HepG2 (cell line): ENCODE results near the gene SLC9A1. TPM values are rescaled to one million over a fixed set of nuclear protein-coding genes. Genes with fewer than 3 reads are reported as not detected.

Experiments used
- ATAC-seq: fragments of 200-7000 bp; cut with Tn5 transposase; 3 replicates; pipeline ENCODE4 v1.9.1; 2020; ENCODE audit warnings: mild to moderate bottlenecking, moderate library complexity
- BruUV-seq: library from RNA; stranded (reverse); fragments of 400-500 nt; replicated peaks from 2 replicates; lab custom pipeline; 2021; lab: Mats Ljungman, UMichigan
- CTCF ChIA-PET: fragments of 300-600 bp; formaldehyde crosslinking; extraction: SDS; loops from one replicate; lab custom pipeline; 2021; ENCODE audit warnings: low total read pairs, inconsistent platforms, low intra/inter-chr PET ratio; lab: Yijun Ruan, JAX
- POLR2A ChIA-PET: fragments of 350-600 bp; sonication (Branson Sonifier 250); formaldehyde crosslinking; loops from one replicate; lab custom pipeline; 2020; ENCODE audit warnings: antibody characterized with exemption, inconsistent platforms; lab: Yijun Ruan, JAX
- DNase-seq: peaks from one replicate; pipeline ENCODE4 v3.0.0-alpha.2; 2015; ENCODE audit warnings: low spot score
- FAIRE-seq: peaks from 3 replicates; lab custom pipeline; 2011; peaks lifted over from hg19 to GRCh38; lab: Jason Lieb, UNC
- H2AFZ ChIP-seq: one replicate; pipeline ENCODE4 v1.6.1; 2011; ENCODE audit warnings: low read length, inconsistent platforms
- H3K27ac ChIP-seq: fragments of 300-600 bp; 3 replicates; pipeline ENCODE4 v1.8.0; 2011; ENCODE audit warnings: mixed run types, mild to moderate bottlenecking, mixed read lengths, low read length, inconsistent platforms; ENCODE audit not compliant: insufficient read depth; ENCODE audit errors: extremely low read length
- H3K27me3 ChIP-seq, 2 experiments: fragments of 200-600 bp in 1 of 2; 2 replicates in 1 of 2; 3 replicates in 1 of 2; pipeline versions ENCODE4 v1.6.0 to v1.8.0; 2011; ENCODE audit warnings: low read length in 2 of 2, mild to moderate bottlenecking in 2 of 2, moderate library complexity in 2 of 2, inconsistent platforms in 1 of 2; ENCODE audit not compliant: insufficient read depth in 2 of 2, control insufficient read depth in 1 of 2
- H3K36me3 ChIP-seq, 2 experiments: fragments of 200-600 bp in 1 of 2; replicated peaks in 1 of 2; 2 replicates in 1 of 2; 3 replicates in 1 of 2; pipeline versions ENCODE4 v1.5.1 to v1.8.0; 2011; ENCODE audit warnings: low read length in 2 of 2, inconsistent platforms in 1 of 2; ENCODE audit not compliant: insufficient read depth in 2 of 2, control insufficient read depth in 1 of 2
- H3K4me1 ChIP-seq: 2 replicates; pipeline ENCODE4 v1.5.1; 2012; ENCODE audit warnings: low read length, inconsistent platforms; ENCODE audit not compliant: insufficient read depth
- H3K4me2 ChIP-seq: 2 replicates; pipeline ENCODE4 v1.6.0; 2011; ENCODE audit warnings: low read depth, low read length, inconsistent platforms
- H3K4me3 ChIP-seq, 3 experiments: fragments of 200-600 bp in 1 of 3; sonication (generic), shearing (Covaris generic) in 1 of 3; replicated peaks in 1 of 3; 2 replicates each; pipeline ENCODE4 v1.5.1; 2011 to 2016; ENCODE audit warnings: low read length in 3 of 3, inconsistent platforms in 2 of 3, low read depth in 2 of 3, mild to moderate bottlenecking in 2 of 3, control low read depth in 1 of 3, mixed read lengths in 1 of 3; ENCODE audit not compliant: insufficient read depth in 1 of 3
- H3K79me2 ChIP-seq: one replicate; pipeline ENCODE4 v1.6.1; 2011; ENCODE audit warnings: low read length, inconsistent platforms; ENCODE audit not compliant: insufficient read depth
- H3K9ac ChIP-seq: 2 replicates; pipeline ENCODE4 v1.6.0; 2011; ENCODE audit warnings: mild to moderate bottlenecking, low read depth, low read length, inconsistent platforms; ENCODE audit not compliant: insufficient read depth
- H3K9me3 ChIP-seq: 2 replicates; pipeline ENCODE4 v1.5.1; 2012; ENCODE audit warnings: mild to moderate bottlenecking, low read length
- H4K20me1 ChIP-seq: 2 replicates; pipeline ENCODE4 v1.6.0; 2011; ENCODE audit warnings: inconsistent platforms, mild to moderate bottlenecking, low read length, moderate library complexity; ENCODE audit not compliant: insufficient read depth
- AHR ChIP-seq: IDR thresholded peaks from 2 replicates; pipeline ENCODE4 v1.6.1; 2018; ENCODE audit warnings: missing genetic modification reagents, missing compliant biosample characterization
- HNF1A ChIP-seq, 2 experiments: sonication (generic) in 1 of 2; formaldehyde crosslinking in 1 of 2; IDR thresholded peaks; 2 replicates each; pipeline versions ENCODE4 v1.4.0 to v1.6.1; 2016 to 2020; ENCODE audit warnings: borderline replicate concordance in 1 of 2, low read depth in 1 of 2, mild to moderate bottlenecking in 1 of 2, missing genetic modification reagents in 1 of 2
- KMT2B ChIP-seq: IDR thresholded peaks from 2 replicates; pipeline ENCODE4 v1.6.1; 2016; ENCODE audit warnings: missing genetic modification reagents, missing compliant biosample characterization
- PRDM15 ChIP-seq: sonication (generic); formaldehyde crosslinking; IDR thresholded peaks from 2 replicates; pipeline ENCODE4 v1.4.0; 2020; ENCODE audit warnings: missing genetic modification reagents
- RNF2 ChIP-seq: fragments of 450-650 bp; conservative IDR thresholded peaks from 2 replicates; pipeline ENCODE4 v1.6.1; 2016; ENCODE audit warnings: low read depth
- SNAI1 ChIP-seq: sonication (generic); formaldehyde crosslinking; IDR thresholded peaks from 2 replicates; pipeline ENCODE4 v1.5.0; 2020; ENCODE audit warnings: mild to moderate bottlenecking, missing genetic modification reagents, borderline replicate concordance
- TCF7L2 ChIP-seq: IDR thresholded peaks from 2 replicates; pipeline ENCODE4 v1.6.1; 2011; ENCODE audit warnings: mild to moderate bottlenecking, low read depth, low read length, moderate library complexity
- YEATS4 ChIP-seq: sonication (generic); formaldehyde crosslinking; IDR thresholded peaks from 2 replicates; pipeline ENCODE4 v1.4.0; 2020; ENCODE audit warnings: missing genetic modification reagents, borderline replicate concordance
- ZBTB3 ChIP-seq: sonication (generic); formaldehyde crosslinking; IDR thresholded peaks from 2 replicates; pipeline ENCODE4 v1.4.0; 2020; ENCODE audit warnings: low read depth, mild to moderate bottlenecking, moderate library complexity, missing genetic modification reagents, borderline replicate concordance
- ZNF18 ChIP-seq: sonication (generic); formaldehyde crosslinking; IDR thresholded peaks from 2 replicates; pipeline ENCODE4 v1.8.0; 2022; ENCODE audit warnings: mild to moderate bottlenecking, missing genetic modification reagents; ENCODE audit not compliant: insufficient replicate concordance
- ZNF207 ChIP-seq: fragments of 450-650 bp; IDR thresholded peaks from 2 replicates; pipeline ENCODE4 v1.6.1; 2016; ENCODE audit warnings: antibody characterized with exemption, borderline replicate concordance
- ZNF83 ChIP-seq: sonication (generic); formaldehyde crosslinking; IDR thresholded peaks from 2 replicates; pipeline ENCODE4 v1.4.0; 2020; ENCODE audit warnings: missing genetic modification reagents, mild to moderate bottlenecking, borderline replicate concordance
- WGBS: methylation state at CpG from one replicate; pipeline ENCODE4 v1.1.6; 2017; ENCODE audit warnings: low lambda C conversion rate; 5-methylcytosine and 5-hydroxymethylcytosine counted together
- in situ Hi-C: cut with HindIII; loops from 2 replicates; pipeline ENCODE4 v1.10.0; 2017; ENCODE audit warnings: low pct_unique_long_range_greater_than_20kb; ENCODE audit not compliant: extremely low pct_ligation_motif_present
- intact Hi-C: fragments of 100-400 bp; cut with micrococcal nuclease; formaldehyde crosslinking; loops from one replicate; pipeline ENCODE4 v1.10.0; 2022; ENCODE audit not compliant: unreplicated experiment
- polyA plus RNA-seq, 8 experiments: library from polyadenylated mRNA; depleted of rRNA in 3 of 8; stranded (reverse) in 7 of 8; unstranded in 1 of 8; fragments of >200 nt; fragmentation: Illumina TruSeq in 4 of 8; extraction: Trizol in 4 of 8; gene quantifications; 2 replicates each; pipeline versions ENCODE4 v1.2.1 to v1.2.3, GENCODE V29; 2011 to 2016; ENCODE audit warnings: low read depth in 4 of 8, missing spikeins in 1 of 8, mixed read lengths in 1 of 8; ENCODE audit not compliant: insufficient read depth in 1 of 8
- total RNA-seq, 5 experiments: library from RNA; depleted of rRNA; stranded (reverse); fragments of >200 nt; fragmentation: Illumina TruSeq; extraction: Trizol; gene quantifications; 2 replicates each; pipeline ENCODE4 v1.2.3, GENCODE V29; 2016; ENCODE audit warnings: low read depth in 1 of 5

Gene SLC9A1
- total and polyA plus RNA-seq, 2 of the 13 experiments (the other 11 are each of a cell fraction or from before 2014, with no cell fraction given) = 1.4 to 2.9 TPM

- TF ChIP-seq ZNF18 (CRISPR knock-in tag) = no peak
Measured at GRCh38 chr1:27053977-27054753, 100.8 kb downstream of the SLC9A1 start (continued).

- Histone ChIP-seq H3K9ac (no peak overlapping the region), H3K4me3 (no peak overlapping the region), H4K20me1 (no peaks in the 10 kb centered on the region), H2AFZ (no peak overlapping the region), H3K9me3 (no peaks in the 10 kb centered on the region), H3K4me1 (no peaks in the 10 kb centered on the region), H3K4me2 (no peak overlapping the region), H3K36me3 (no peaks in the 10 kb centered on the region), H3K27me3 (peaks cover 2 to 13% of the 10 kb centered on the region in 2 experiments; a peak in 4 of 5 replicates), H3K27ac (no peak overlapping the region), H3K79me2 (no peaks in the 10 kb centered on the region)
- intact Hi-C loops = no loop called here
- ATAC-seq (no peak), FAIRE-seq (no peak), DNase-seq (no peak)
- WGBS = 61% methylated on average over 4 of the region's 5 CpGs
- CTCF ChIA-PET = no interaction called here
- no TSS peak for BruUV-seq
- in situ Hi-C loops = no loop called here
- POLR2A ChIA-PET = no interaction called here
- TF ChIP-seq KMT2B = no peak
- no peak for TF ChIP-seq ZBTB3 (CRISPR knock-in tag)
- no peak for TF ChIP-seq ZNF83 (CRISPR knock-in tag)
- TF ChIP-seq ZNF207 = no peak
- no peak for TF ChIP-seq HNF1A (IDR thresholded peaks at IDR 0.05; ENCODE audit: low read depth)
- no peak for TF ChIP-seq HNF1A (CRISPR knock-in tag; IDR thresholded peaks at IDR 0.05; ENCODE audit: borderline replicate concordance)
- TF ChIP-seq SNAI1 (CRISPR knock-in tag) = no peak
- TF ChIP-seq AHR (CRISPR knock-in tag) = no peak
- no peak for TF ChIP-seq PRDM15 (CRISPR knock-in tag)
- no peak for TF ChIP-seq RNF2
- TF ChIP-seq YEATS4 (CRISPR knock-in tag) = no peak
- no peak for TF ChIP-seq TCF7L2
Measured at GRCh38 chr1:27052527-27052926, 102.4 kb downstream of the SLC9A1 start.
